ENCODE results near the gene MPG.

- TF ChIP-seq, protein P1, sequence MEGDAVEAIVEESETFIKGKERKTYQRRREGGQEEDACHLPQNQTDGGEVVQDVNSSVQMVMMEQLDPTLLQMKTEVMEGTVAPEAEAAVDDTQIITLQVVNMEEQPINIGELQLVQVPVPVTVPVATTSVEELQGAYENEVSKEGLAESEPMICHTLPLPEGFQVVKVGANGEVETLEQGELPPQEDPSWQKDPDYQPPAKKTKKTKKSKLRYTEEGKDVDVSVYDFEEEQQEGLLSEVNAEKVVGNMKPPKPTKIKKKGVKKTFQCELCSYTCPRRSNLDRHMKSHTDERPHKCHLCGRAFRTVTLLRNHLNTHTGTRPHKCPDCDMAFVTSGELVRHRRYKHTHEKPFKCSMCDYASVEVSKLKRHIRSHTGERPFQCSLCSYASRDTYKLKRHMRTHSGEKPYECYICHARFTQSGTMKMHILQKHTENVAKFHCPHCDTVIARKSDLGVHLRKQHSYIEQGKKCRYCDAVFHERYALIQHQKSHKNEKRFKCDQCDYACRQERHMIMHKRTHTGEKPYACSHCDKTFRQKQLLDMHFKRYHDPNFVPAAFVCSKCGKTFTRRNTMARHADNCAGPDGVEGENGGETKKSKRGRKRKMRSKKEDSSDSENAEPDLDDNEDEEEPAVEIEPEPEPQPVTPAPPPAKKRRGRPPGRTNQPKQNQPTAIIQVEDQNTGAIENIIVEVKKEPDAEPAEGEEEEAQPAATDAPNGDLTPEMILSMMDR (IDR thresholded peaks at IDR 0.05) = no peak
- no peak for TF ChIP-seq POLR2AphosphoS5 (IDR thresholded peaks at IDR 0.05)
These were observed 16.1 kb upstream of the MPG start for GRCh38 chr16:61879-62281.

All from esophagus muscularis mucosa (tissue), 3 donors.